Dermis lymphatic vessel endothelial cell (primary cell): Measurements from ENCODE around the gene DENR. TPM values are rescaled to one million over a fixed set of nuclear protein-coding genes. Genes with fewer than 3 reads are reported as not detected.

Experiments
- total RNA-seq: library from RNA; depleted of rRNA; stranded (reverse); fragments of >200 nt; gene quantifications from 2 replicates; pipeline ENCODE4 v1.2.1, GENCODE V29; 2014

Gene DENR
- 29.4 and 36.9 TPM in 2 replicates for total RNA-seq

GRCh38 chr12:122752464-122753318 is at the start of gene DENR:
TSS of gene DENR (plus strand) at chr12:122752824. CDS start at chr12:122753702, 878 bp downstream.

DNA sequence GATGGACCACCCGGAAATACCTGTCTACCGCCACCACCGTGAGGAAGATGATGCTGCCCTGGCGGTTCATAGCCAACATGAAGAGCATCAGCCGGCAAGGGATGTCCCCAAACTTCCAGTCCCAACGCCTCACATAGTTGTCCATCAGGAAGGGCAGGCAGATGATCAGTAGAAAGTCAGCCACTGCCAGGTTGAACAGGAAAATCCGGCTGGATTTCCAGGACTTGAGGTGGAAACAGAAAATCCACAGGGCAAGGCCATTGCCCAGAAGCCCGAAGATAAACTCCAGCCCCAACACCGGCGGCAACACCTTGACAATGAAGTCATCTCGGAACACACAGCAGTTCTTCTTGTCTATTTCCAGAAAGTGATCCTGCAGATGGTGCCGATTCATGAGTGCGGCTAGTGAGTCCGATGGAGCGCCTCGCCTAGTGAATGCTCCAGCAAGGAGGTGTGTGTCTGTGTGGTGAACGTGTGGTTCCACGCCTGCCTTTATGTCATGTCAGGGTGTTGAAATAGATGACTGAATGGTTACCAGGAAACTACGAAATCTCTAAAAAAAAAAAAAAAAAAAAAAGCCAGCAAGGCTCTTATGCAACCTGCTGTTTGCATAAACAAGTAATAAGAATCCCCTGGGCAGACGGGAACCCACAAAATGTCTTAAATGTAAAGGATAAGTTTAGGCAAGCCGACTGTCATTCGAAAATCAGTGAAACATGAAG is 49.6 kb upstream of the DENR start, which contains the start of gene HCAR2:
Gene HCAR2, minus strand, starts transcription at position 468 of the 722 bp plus-strand sequence. Its CDS starts 74 bp downstream, at position 394.

DNA sequence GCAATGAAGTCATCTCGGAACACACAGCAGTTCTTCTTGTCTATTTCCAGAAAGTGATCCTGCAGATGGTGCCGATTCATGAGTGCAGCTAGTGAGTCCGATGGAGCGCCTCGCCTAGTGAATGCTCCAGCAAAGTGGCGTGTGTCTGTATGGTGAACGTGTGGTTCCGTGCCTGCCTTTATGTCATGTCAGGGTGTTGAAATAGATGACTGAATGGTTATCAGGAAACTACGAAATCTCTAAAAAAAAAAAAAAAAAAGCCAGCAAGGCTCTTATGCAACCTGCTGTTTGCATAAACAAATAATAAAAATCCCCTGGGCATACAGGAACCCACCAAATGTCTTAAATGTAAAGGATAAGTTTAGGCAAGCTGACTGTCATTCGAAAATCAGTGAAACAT is 36.0 kb upstream of the DENR start, which contains the start of gene HCAR3:
Gene HCAR3, minus strand, starts transcription at position 154 of the 400 bp plus-strand sequence. Its CDS starts 74 bp downstream, at position 80.

DNA sequence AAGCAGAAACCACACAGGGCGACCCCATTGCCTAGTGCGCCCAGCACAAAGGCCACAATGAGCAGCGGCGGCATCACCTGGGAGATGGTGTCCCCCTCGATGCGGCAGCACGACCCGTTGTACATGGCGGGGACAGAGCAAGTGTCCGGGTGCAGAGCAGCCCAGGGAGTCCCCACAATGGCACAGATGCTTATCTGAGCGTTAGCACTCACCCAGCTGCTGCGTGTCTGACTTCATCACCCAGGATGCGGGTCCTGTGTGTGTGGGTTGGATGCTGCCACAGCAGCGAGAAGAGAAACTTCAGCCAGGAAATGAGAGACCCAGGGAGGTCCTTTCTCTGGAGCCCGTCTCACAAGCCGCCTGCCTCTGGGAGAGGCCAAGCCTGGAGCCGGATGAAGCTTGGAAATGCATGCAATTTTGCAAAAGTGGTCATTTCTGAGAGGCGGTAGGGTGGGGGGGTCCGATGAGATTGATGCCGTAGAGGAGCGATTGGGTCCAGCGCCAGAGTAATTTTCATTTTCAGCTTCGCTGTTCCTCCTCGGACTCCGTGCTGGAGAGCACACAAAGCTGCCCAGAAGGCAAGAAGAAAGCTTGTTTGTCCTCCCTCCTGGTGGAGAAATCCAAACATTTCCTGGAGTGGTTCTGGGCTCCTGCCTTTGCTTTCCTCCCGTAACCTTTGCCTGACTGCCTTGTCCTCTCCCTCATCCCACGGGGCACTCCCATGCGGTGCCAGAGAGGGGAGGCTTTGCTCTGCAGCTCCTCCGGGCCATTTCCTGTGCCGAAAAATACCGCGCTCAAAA is 22.2 kb upstream of the DENR start, which contains the start of gene HCAR1:
Gene HCAR1, minus strand, starts transcription at position 630 of the 800 bp plus-strand sequence. Its CDS starts 505 bp downstream, at position 125.

Other genes starting within 250 kb of the DENR start
- 28.8 and 40.3 TPM in 2 replicates for gene RSRC2, start 225.9 kb upstream of the DENR start, total RNA-seq
- gene KNTC1, start 225.6 kb upstream of the DENR start, total RNA-seq, result 14.2 TPM in 2 replicates
- gene HCAR2, start 49.5 kb upstream of the DENR start, total RNA-seq, result not detected in 2 replicates
- not detected in 2 replicates for gene HCAR3, start 36.0 kb upstream of the DENR start, total RNA-seq
- gene HCAR1, start 22.0 kb upstream of the DENR start, total RNA-seq, result under 0.01 TPM in 2 replicates
- gene CCDC62, start 21.7 kb downstream of the DENR start, total RNA-seq, result 0.33 and 0.43 TPM in 2 replicates
- gene HIP1R, start 82.6 kb downstream of the DENR start, total RNA-seq, result 23.9 and 24.0 TPM in 2 replicates
- 11.4 and 11.6 TPM in 2 replicates for gene VPS37B, start 143.3 kb downstream of the DENR start, total RNA-seq
- 3.3 and 4.1 TPM in 2 replicates for gene ABCB9, start 213.6 kb downstream of the DENR start, total RNA-seq
- 7.2 and 8.3 TPM in 2 replicates for gene OGFOD2, start 222.4 kb downstream of the DENR start, total RNA-seq
- gene ARL6IP4, start 227.9 kb downstream of the DENR start, total RNA-seq, result 150 and 170 TPM in 2 replicates